ENCODE data around the gene NTN1. TPM values are rescaled to one million over a fixed set of nuclear protein-coding genes. Genes with fewer than 3 reads are reported as not detected.
A peak's percentile ranks its signal among the peaks of the same experiment; 100 is the strongest.

Gene NTN1
- total and polyA plus RNA-seq, 2 donors from 2014 or later, result 1.8 TPM

DNA sequence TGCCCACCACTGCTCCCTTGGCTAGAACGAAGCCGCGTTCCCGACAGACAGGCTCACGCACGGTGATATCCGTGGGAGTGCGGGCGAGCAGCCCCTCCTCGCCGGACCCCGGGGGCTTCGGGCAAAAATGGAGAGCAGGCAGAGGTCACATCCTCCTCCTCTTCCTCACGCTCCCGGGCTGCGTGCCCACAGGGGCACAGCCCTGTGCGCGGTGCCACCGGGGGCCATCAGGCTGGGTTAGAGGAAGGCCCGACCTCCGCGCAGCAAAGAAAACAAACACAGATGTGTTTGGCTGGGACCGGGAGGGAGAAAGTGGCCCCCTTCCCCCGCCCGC, 519 bp upstream of the NTN1 start:
- H3K27ac ChIP-seq (ENCODE audit: low read depth in 2 of 2, low read length in 2 of 2), result no peak overlapping the region
- peak overlapping the region in 1 of 3 donors; percentile 26 for H3K9ac ChIP-seq (ENCODE audit: low read length in 3 of 3)
- peak in 3 of 5 donors; percentile 6 to 71 (median 58) for DNase-seq
- H3K4me1 ChIP-seq (ENCODE audit: control insufficient read depth in 2 of 3, insufficient read depth in 2 of 3, low read depth in 1 of 3, low read length in 3 of 3), result peaks cover 0 to 16% (median 0%) of the 10 kb centered on the region in 3 donors
- peak overlapping the region in 2 of 3 donors; percentile 29 to 37 for H3K4me3 ChIP-seq (ENCODE audit: low read length in 3 of 3)
- H3K36me3 ChIP-seq (ENCODE audit: control insufficient read depth in 2 of 3, insufficient read depth in 3 of 3, low read length in 3 of 3), result no peaks in the 10 kb centered on the region
- TF ChIP-seq, protein P1, sequence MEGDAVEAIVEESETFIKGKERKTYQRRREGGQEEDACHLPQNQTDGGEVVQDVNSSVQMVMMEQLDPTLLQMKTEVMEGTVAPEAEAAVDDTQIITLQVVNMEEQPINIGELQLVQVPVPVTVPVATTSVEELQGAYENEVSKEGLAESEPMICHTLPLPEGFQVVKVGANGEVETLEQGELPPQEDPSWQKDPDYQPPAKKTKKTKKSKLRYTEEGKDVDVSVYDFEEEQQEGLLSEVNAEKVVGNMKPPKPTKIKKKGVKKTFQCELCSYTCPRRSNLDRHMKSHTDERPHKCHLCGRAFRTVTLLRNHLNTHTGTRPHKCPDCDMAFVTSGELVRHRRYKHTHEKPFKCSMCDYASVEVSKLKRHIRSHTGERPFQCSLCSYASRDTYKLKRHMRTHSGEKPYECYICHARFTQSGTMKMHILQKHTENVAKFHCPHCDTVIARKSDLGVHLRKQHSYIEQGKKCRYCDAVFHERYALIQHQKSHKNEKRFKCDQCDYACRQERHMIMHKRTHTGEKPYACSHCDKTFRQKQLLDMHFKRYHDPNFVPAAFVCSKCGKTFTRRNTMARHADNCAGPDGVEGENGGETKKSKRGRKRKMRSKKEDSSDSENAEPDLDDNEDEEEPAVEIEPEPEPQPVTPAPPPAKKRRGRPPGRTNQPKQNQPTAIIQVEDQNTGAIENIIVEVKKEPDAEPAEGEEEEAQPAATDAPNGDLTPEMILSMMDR (IDR thresholded peaks at IDR 0.05; ENCODE audit: borderline replicate concordance, extremely low read depth, insufficient read depth), result no peak
- no peak for FAIRE-seq
- no peaks in the 10 kb centered on the region for H3K9me3 ChIP-seq (ENCODE audit: control insufficient read depth in 2 of 3, insufficient read depth in 1 of 3, low read length in 3 of 3)
- peaks cover 36% of the 10 kb centered on the region for H3K27me3 ChIP-seq (ENCODE audit: control insufficient read depth, insufficient read depth, low read length)
- intact Hi-C loops (cut with DNase I), result no loop called here

DNA sequence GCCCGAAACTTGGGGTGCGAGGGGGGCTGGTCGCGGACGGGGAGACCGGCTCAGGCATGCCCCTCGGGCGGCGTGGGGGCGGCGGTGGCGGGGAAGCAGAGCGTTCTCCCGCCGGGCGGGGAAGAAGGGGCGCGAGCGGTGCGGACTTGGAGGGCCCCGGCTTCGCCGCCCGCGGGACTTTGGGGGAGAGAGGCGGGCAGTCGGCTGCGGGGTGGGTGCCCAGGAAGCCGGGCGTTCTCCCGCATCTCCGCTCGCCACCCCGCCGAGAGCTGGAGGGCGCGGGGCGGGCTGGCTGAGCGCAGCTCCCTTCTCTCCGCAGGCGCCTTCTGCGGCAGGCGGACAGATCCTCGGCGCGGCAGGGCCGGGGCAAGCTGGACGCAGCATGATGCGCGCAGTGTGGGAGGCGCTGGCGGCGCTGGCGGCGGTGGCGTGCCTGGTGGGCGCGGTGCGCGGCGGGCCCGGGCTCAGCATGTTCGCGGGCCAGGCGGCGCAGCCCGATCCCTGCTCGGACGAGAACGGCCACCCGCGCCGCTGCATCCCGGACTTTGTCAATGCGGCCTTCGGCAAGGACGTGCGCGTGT, 772 bp downstream of the NTN1 start:
- no peaks in the 10 kb centered on the region for H3K9me3 ChIP-seq (ENCODE audit: control insufficient read depth in 2 of 3, insufficient read depth in 1 of 3, low read length in 3 of 3)
- no peak overlapping the region for H3K27ac ChIP-seq (ENCODE audit: low read depth in 2 of 2, low read length in 2 of 2)
- peaks cover 38% of the 10 kb centered on the region for H3K27me3 ChIP-seq (ENCODE audit: control insufficient read depth, insufficient read depth, low read length)
- H3K36me3 ChIP-seq (ENCODE audit: control insufficient read depth in 2 of 3, insufficient read depth in 3 of 3, low read length in 3 of 3), result no peaks in the 10 kb centered on the region
- intact Hi-C loops (cut with DNase I), result no loop called here
- peak overlapping the region in 1 of 3 donors; percentile 39 for H3K4me3 ChIP-seq (ENCODE audit: low read length in 3 of 3)
- DNase-seq (peak in 4 of 5 donors; percentile 57 to 77 (median 60)), FAIRE-seq (no peak)
- TF ChIP-seq, protein P1 (IDR thresholded peaks at IDR 0.05; ENCODE audit: borderline replicate concordance, extremely low read depth, insufficient read depth), result no peak
- H3K9ac ChIP-seq (ENCODE audit: low read length in 3 of 3), result no peak overlapping the region
- peaks cover 0 to 15% (median 0%) of the 10 kb centered on the region in 3 donors for H3K4me1 ChIP-seq (ENCODE audit: control insufficient read depth in 2 of 3, insufficient read depth in 2 of 3, low read depth in 1 of 3, low read length in 3 of 3)

DNA sequence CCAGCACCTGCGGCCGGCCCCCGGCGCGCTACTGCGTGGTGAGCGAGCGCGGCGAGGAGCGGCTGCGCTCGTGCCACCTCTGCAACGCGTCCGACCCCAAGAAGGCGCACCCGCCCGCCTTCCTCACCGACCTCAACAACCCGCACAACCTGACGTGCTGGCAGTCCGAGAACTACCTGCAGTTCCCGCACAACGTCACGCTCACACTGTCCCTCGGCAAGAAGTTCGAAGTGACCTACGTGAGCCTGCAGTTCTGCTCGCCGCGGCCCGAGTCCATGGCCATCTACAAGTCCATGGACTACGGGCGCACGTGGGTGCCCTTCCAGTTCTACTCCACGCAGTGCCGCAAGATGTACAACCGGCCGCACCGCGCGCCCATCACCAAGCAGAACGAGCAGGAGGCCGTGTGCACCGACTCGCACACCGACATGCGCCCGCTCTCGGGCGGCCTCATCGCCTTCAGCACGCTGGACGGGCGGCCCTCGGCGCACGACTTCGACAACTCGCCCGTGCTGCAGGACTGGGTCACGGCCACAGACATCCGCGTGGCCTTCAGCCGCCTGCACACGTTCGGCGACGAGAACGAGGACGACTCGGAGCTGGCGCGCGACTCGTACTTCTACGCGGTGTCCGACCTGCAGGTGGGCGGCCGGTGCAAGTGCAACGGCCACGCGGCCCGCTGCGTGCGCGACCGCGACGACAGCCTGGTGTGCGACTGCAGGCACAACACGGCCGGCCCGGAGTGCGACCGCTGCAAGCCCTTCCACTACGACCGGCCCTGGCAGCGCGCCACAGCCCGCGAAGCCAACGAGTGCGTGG, 1.5 kb downstream of the NTN1 start:
- H3K4me3 ChIP-seq (ENCODE audit: low read length in 3 of 3), result peak overlapping the region in 1 of 3 donors; percentile 39
- H3K9me3 ChIP-seq (ENCODE audit: control insufficient read depth in 2 of 3, insufficient read depth in 1 of 3, low read length in 3 of 3), result no peaks in the 10 kb centered on the region
- no peaks in the 10 kb centered on the region for H3K36me3 ChIP-seq (ENCODE audit: control insufficient read depth in 2 of 3, insufficient read depth in 3 of 3, low read length in 3 of 3)
- H3K27me3 ChIP-seq (ENCODE audit: control insufficient read depth, insufficient read depth, low read length), result peaks cover 38% of the 10 kb centered on the region
- peaks cover 0 to 15% (median 0%) of the 10 kb centered on the region in 3 donors for H3K4me1 ChIP-seq (ENCODE audit: control insufficient read depth in 2 of 3, insufficient read depth in 2 of 3, low read depth in 1 of 3, low read length in 3 of 3)
- H3K9ac ChIP-seq (ENCODE audit: low read length in 3 of 3), result no peak overlapping the region
- intact Hi-C loops (cut with DNase I), result no loop called here
- FAIRE-seq (no peak), DNase-seq (peak; percentile 41 to 74 (median 57))
- H3K27ac ChIP-seq (ENCODE audit: low read depth in 2 of 2, low read length in 2 of 2), result no peak overlapping the region
- TF ChIP-seq, protein P1 (IDR thresholded peaks at IDR 0.05; ENCODE audit: borderline replicate concordance, extremely low read depth, insufficient read depth), result no peak
